SK-N-SH (cell line): ENCODE measurements around the gene ERVH48-1. TPM values are rescaled to one million over a fixed set of nuclear protein-coding genes. Genes with fewer than 3 reads are reported as not detected.

Experiments used
- CTCF ChIA-PET: fragments of 300-600, 350-600 bp; formaldehyde crosslinking; extraction: SDS; loops from one replicate; lab custom pipeline; 2021; lab: Yijun Ruan, JAX
- POLR2A ChIA-PET: fragments of 350-600 bp; sonication (Branson Sonifier 250); formaldehyde crosslinking; extraction: SDS; loops from one replicate; lab custom pipeline; 2020; ENCODE audit warnings: antibody characterized with exemption, inconsistent platforms; lab: Yijun Ruan, JAX
- DNase-seq: peaks from one replicate; pipeline ENCODE4 v3.0.0; 2012
- H2AFZ ChIP-seq: fragments of 200-600 bp; sonication (generic); 2 replicates; pipeline ENCODE4 v1.8.1; 2016; ENCODE audit warnings: antibody characterized with exemption, mild to moderate bottlenecking, low read depth
- H3F3A ChIP-seq: fragments of 200-600 bp; sonication (generic); replicated peaks from 2 replicates; pipeline ENCODE3; 2016; ENCODE audit warnings: antibody characterized with exemption, mild to moderate bottlenecking; ENCODE audit not compliant: insufficient read depth
- H3K27ac ChIP-seq, 2 experiments: fragments of 200-500 bp in 1 of 2; fragments of 200-600 bp in 1 of 2; sonication (Bioruptor generic) in 1 of 2; sonication (generic), shearing (Covaris generic) in 1 of 2; 2 replicates each; pipeline versions ENCODE4 v1.5.1 to v1.6.1; 2014 to 2016; ENCODE audit warnings: low read depth in 2 of 2, inconsistent platforms in 1 of 2, low read length in 1 of 2, mild to moderate bottlenecking in 1 of 2, mixed read lengths in 1 of 2
- H3K27me3 ChIP-seq: fragments of 200-600 bp; sonication (generic), shearing (Covaris generic); 2 replicates; pipeline ENCODE4 v1.6.1; 2016; ENCODE audit warnings: mixed run types; ENCODE audit not compliant: insufficient read depth
- H3K36me3 ChIP-seq, 2 experiments: fragments of 200-500 bp in 1 of 2; fragments of 200-600 bp in 1 of 2; sonication (Bioruptor generic) in 1 of 2; sonication (generic) in 1 of 2; replicated peaks in 1 of 2; 2 replicates each; pipeline versions ENCODE3 to v1.5.1; 2014 to 2016; ENCODE audit warnings: low read length in 1 of 2, mild to moderate bottlenecking in 1 of 2; ENCODE audit not compliant: insufficient read depth in 2 of 2, control insufficient read depth in 1 of 2
- H3K4me1 ChIP-seq, 2 experiments: fragments of 200-500 bp in 1 of 2; fragments of 200-600 bp in 1 of 2; sonication (Bioruptor generic) in 1 of 2; sonication (generic), shearing (Covaris generic) in 1 of 2; 2 replicates each; pipeline versions ENCODE4 v1.5.1 to v1.6.1; 2014 to 2016; ENCODE audit warnings: low read depth in 1 of 2, low read length in 1 of 2, mixed run types in 1 of 2; ENCODE audit not compliant: insufficient read depth in 2 of 2, control insufficient read depth in 1 of 2
- H3K4me2 ChIP-seq: fragments of 200-600 bp; sonication (generic), shearing (Covaris generic); 2 replicates; pipeline ENCODE4 v1.6.1; 2017; ENCODE audit warnings: mixed run types
- H3K4me3 ChIP-seq, 2 experiments: fragments of 200-500 bp in 1 of 2; fragments of 200-600 bp in 1 of 2; sonication (Bioruptor generic) in 1 of 2; sonication (generic), shearing (Covaris generic) in 1 of 2; 2 replicates each; pipeline versions ENCODE4 v1.5.1 to v1.8.1; 2014 to 2016; ENCODE audit warnings: low read depth in 2 of 2, inconsistent platforms in 1 of 2, low read length in 1 of 2, mild to moderate bottlenecking in 1 of 2, mixed read lengths in 1 of 2, moderate library complexity in 1 of 2
- H3K79me2 ChIP-seq: fragments of 200-600 bp; sonication (generic); 2 replicates; pipeline ENCODE4 v1.8.1; 2017; ENCODE audit warnings: mild to moderate bottlenecking; ENCODE audit not compliant: insufficient read depth
- H3K9ac ChIP-seq: fragments of 200-600 bp; sonication (generic); 2 replicates; pipeline ENCODE4 v1.6.1; 2017; ENCODE audit warnings: mixed run types
- H3K9me2 ChIP-seq: fragments of 200-600 bp; sonication (generic); 2 replicates; pipeline ENCODE4 v1.6.1; 2017; ENCODE audit warnings: mixed run types
- H3K9me3 ChIP-seq: fragments of 200-600 bp; sonication (generic); 2 replicates; pipeline ENCODE4 v1.6.1; 2017; ENCODE audit warnings: mixed run types, mild to moderate bottlenecking, moderate library complexity
- H4K20me1 ChIP-seq: fragments of 200-600 bp; sonication (generic); 2 replicates; pipeline ENCODE4 v1.6.1; 2017; ENCODE audit warnings: mild to moderate bottlenecking, mixed run types; ENCODE audit not compliant: insufficient read depth
- ELF1 ChIP-seq: IDR thresholded peaks from 2 replicates; pipeline ENCODE4 v1.4.0; 2012
- EZH2phosphoT487 ChIP-seq: fragments of 200-600 bp; sonication (generic); IDR thresholded peaks from 2 replicates; pipeline ENCODE4 v1.6.1; 2017; ENCODE audit warnings: low read depth, mixed run types, mild to moderate bottlenecking, antibody characterized with exemption, moderate library complexity, borderline replicate concordance
- FOXJ3 ChIP-seq: sonication (generic); formaldehyde crosslinking; IDR thresholded peaks from 2 replicates; pipeline ENCODE4 v1.5.1; 2020; ENCODE audit warnings: mild to moderate bottlenecking, missing genetic modification reagents
- GABPA ChIP-seq: IDR thresholded peaks from 2 replicates; pipeline ENCODE4 v1.4.0; 2012; ENCODE audit warnings: low read depth, mild to moderate bottlenecking
- MEF2A ChIP-seq: IDR thresholded peaks from 2 replicates; pipeline ENCODE4 v1.4.0; 2012; ENCODE audit warnings: low read depth, borderline replicate concordance
- MXI1 ChIP-seq: IDR thresholded peaks from 2 replicates; pipeline ENCODE4 v1.6.1; 2012; ENCODE audit warnings: mild to moderate bottlenecking, low read depth, low read length, improper control_type of control experiment
- NFIC ChIP-seq: IDR thresholded peaks from 2 replicates; pipeline ENCODE4 v1.4.0; 2012; ENCODE audit warnings: borderline replicate concordance
- POLR2AphosphoS5 ChIP-seq: IDR thresholded peaks from 2 replicates; pipeline ENCODE4 v1.6.1; 2012; ENCODE audit warnings: low read depth, low read length
- RAD21 ChIP-seq: IDR thresholded peaks from 2 replicates; pipeline ENCODE4 v1.6.1; 2012; ENCODE audit warnings: mild to moderate bottlenecking, low read length
- TAF1 ChIP-seq: IDR thresholded peaks from 2 replicates; pipeline ENCODE4 v1.6.1; 2012; ENCODE audit warnings: low read depth, mild to moderate bottlenecking, low read length, moderate library complexity, borderline replicate concordance
- WGBS: methylation state at CpG from one replicate; pipeline ENCODE4 v1.1.6; 2017; ENCODE audit warnings: low lambda C conversion rate; 5-methylcytosine and 5-hydroxymethylcytosine counted together
- polyA plus RNA-seq, 3 experiments: library from polyadenylated mRNA; depleted of rRNA; stranded (reverse); fragments of >200 nt; gene quantifications; 2 replicates each; pipeline ENCODE4 v1.2.3, GENCODE V29; 2012
- TF ChIP-seq, protein P1 (sequence below): fragments of 200-600 bp; sonication (generic); IDR thresholded peaks from 2 replicates; pipeline ENCODE4 v1.6.1; 2017; ENCODE audit warnings: antibody characterized with exemption, mild to moderate bottlenecking, moderate library complexity
- TF ChIP-seq, protein P2 (sequence below): fragments of 150-350 bp; IDR thresholded peaks from 2 replicates; pipeline ENCODE4 v1.6.1; 2016; ENCODE audit warnings: mild to moderate bottlenecking, low read depth, low read length
- TF ChIP-seq, protein P3 (sequence below): IDR thresholded peaks from 2 replicates; pipeline ENCODE4 v1.4.0; 2012; ENCODE audit warnings: low read depth, borderline replicate concordance

The ERVH48-1 gene
- not detected in 2 replicates for polyA plus RNA-seq (2012; rRNA removed)
- not detected in 2 replicates for polyA plus RNA-seq (2012; cell fraction: cytosol; rRNA removed)
- not detected in 2 replicates for polyA plus RNA-seq (2012; cell fraction: nucleus; rRNA removed)

DNA sequence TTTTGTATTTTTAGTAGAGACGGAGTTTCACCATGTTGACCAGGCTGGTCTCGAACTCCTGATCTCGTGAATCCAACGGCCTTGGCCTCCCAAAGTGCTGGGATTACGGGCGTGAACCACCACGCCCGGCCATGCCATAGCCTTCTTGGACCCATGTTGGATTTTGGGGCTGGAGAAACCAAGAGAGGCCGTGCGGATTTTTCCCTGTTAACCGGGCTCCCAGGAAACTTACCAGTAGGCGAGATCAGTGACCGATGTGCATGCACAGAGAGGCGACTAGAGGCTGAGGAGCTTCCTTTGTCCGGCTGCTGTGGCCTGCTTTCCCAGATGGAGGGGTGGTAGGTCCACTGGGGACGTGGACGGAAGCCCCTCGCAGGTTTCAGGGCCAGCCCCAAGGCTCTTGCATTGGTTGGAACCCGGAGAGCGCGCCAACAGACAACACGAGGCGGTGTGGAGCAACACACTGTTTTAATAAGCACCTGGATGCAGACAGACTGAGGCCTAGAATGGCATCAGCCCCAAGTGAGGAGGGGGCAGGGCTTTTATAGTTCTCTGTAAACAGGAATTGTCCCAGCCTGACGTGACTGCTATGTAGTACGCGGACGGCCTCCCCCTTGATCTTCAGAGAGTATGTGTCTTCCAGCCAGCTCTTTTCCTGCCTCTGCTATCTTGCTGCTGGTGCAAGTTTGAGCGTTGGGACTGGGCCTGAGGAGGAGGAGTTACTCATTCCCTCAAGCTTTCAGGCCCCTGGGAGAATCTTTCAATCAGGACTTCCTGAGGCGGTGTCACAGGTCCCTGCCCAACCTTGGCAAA, at the start of gene ERVH48-1:
TSS of gene ERVH48-1 (minus strand) at position 517 of the 813 bp plus-strand sequence. CDS start 6,624 bp downstream, outside the sequence.
- no peak for DNase-seq
- peak within 1 kb of the TSS; percentile 85; the same call in 1 of the 2 replicates for H2AFZ ChIP-seq
- CTCF ChIA-PET, result no interaction called here

More for the DNA sequence above, at the start of gene ERVH48-1:
- H3K9me3 ChIP-seq, result no peaks in the 10 kb centered on the region
- no peak within 1 kb of the TSS for H3K9ac ChIP-seq
- no peaks in the 10 kb centered on the region for H3K79me2 ChIP-seq
- H3K9me2 ChIP-seq, result no peaks in the 10 kb centered on the region
- no peaks in the 10 kb centered on the region for H3K36me3 ChIP-seq
- no peak within 1 kb of the TSS for H3K27ac ChIP-seq
- H3F3A ChIP-seq, result no peaks in the 10 kb centered on the region
- H3K4me1 ChIP-seq, result no peaks in the 10 kb centered on the region; a peak in 2 of 4 replicates
- H3K4me2 ChIP-seq, result no peak within 1 kb of the TSS
- 92% methylated on average over 28 of the region's 29 CpGs for WGBS
- POLR2A ChIA-PET, result no interaction called here
- H4K20me1 ChIP-seq, result no peaks in the 10 kb centered on the region
- no peaks in the 10 kb centered on the region for H3K27me3 ChIP-seq
- H3K4me3 ChIP-seq, result no peak within 1 kb of the TSS
- TF ChIP-seq NFIC, result no peak
- TF ChIP-seq FOXJ3, result no peak
- no peak for TF ChIP-seq GABPA
- TF ChIP-seq TAF1, result no peak
- TF ChIP-seq, protein P1, sequence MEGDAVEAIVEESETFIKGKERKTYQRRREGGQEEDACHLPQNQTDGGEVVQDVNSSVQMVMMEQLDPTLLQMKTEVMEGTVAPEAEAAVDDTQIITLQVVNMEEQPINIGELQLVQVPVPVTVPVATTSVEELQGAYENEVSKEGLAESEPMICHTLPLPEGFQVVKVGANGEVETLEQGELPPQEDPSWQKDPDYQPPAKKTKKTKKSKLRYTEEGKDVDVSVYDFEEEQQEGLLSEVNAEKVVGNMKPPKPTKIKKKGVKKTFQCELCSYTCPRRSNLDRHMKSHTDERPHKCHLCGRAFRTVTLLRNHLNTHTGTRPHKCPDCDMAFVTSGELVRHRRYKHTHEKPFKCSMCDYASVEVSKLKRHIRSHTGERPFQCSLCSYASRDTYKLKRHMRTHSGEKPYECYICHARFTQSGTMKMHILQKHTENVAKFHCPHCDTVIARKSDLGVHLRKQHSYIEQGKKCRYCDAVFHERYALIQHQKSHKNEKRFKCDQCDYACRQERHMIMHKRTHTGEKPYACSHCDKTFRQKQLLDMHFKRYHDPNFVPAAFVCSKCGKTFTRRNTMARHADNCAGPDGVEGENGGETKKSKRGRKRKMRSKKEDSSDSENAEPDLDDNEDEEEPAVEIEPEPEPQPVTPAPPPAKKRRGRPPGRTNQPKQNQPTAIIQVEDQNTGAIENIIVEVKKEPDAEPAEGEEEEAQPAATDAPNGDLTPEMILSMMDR, result no peak
- no peak for TF ChIP-seq ELF1
- TF ChIP-seq POLR2AphosphoS5, result no peak
- no peak for TF ChIP-seq EZH2phosphoT487
- TF ChIP-seq RAD21, result no peak
- TF ChIP-seq, protein P2, sequence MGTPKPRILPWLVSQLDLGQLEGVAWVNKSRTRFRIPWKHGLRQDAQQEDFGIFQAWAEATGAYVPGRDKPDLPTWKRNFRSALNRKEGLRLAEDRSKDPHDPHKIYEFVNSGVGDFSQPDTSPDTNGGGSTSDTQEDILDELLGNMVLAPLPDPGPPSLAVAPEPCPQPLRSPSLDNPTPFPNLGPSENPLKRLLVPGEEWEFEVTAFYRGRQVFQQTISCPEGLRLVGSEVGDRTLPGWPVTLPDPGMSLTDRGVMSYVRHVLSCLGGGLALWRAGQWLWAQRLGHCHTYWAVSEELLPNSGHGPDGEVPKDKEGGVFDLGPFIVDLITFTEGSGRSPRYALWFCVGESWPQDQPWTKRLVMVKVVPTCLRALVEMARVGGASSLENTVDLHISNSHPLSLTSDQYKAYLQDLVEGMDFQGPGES, result no peak
- TF ChIP-seq, protein P3, sequence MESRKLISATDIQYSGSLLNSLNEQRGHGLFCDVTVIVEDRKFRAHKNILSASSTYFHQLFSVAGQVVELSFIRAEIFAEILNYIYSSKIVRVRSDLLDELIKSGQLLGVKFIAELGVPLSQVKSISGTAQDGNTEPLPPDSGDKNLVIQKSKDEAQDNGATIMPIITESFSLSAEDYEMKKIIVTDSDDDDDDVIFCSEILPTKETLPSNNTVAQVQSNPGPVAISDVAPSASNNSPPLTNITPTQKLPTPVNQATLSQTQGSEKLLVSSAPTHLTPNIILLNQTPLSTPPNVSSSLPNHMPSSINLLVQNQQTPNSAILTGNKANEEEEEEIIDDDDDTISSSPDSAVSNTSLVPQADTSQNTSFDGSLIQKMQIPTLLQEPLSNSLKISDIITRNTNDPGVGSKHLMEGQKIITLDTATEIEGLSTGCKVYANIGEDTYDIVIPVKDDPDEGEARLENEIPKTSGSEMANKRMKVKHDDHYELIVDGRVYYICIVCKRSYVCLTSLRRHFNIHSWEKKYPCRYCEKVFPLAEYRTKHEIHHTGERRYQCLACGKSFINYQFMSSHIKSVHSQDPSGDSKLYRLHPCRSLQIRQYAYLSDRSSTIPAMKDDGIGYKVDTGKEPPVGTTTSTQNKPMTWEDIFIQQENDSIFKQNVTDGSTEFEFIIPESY, result no peak
- no peak for TF ChIP-seq MEF2A
- TF ChIP-seq MXI1, result no peak
